HCT116 (cell line): ENCODE results near the gene NGRN. TPM values are rescaled to one million over a fixed set of nuclear protein-coding genes. Genes with fewer than 3 reads are reported as not detected.

Source experiments
- ATAC-seq: fragments of 200-7000 bp; cut with Tn5 transposase; 2 replicates; pipeline ENCODE4 v1.9.1; 2020; ENCODE audit warnings: mild to moderate bottlenecking, moderate library complexity
- BruUV-seq: library from RNA; stranded (reverse); fragments of 400-500 nt; replicated peaks from 2 replicates; lab custom pipeline; 2021; lab: Mats Ljungman, UMichigan
- CTCF ChIA-PET: fragments of 300-600 bp; sonication (Branson Sonifier 250); formaldehyde crosslinking; loops from one replicate; lab custom pipeline; 2021; ENCODE audit warnings: antibody characterized with exemption; lab: Charles Lee
- POLR2A ChIA-PET: fragments of 300-600, 350-600 bp; sonication (Branson Sonifier 250); formaldehyde crosslinking; loops from one replicate; lab custom pipeline; 2021; ENCODE audit warnings: antibody characterized with exemption; lab: Charles Lee
- RAD21 ChIA-PET, 2 experiments: fragments of 300-600 bp; sonication (Branson Sonifier 250); formaldehyde crosslinking; loops; one replicate each; lab custom pipeline; 2023; ENCODE audit warnings: low total read pairs in 2 of 2; ENCODE audit not compliant: uncharacterized antibody in 2 of 2, unreplicated experiment in 2 of 2, low non-redundant PET in 1 of 2; lab: Charles Lee
- DNase-seq: peaks from one replicate; pipeline ENCODE4 v3.0.0-alpha.2; 2010; ENCODE audit warnings: low read depth, low spot score
- H2AFZ ChIP-seq: fragments of 200-600 bp; shearing (Covaris generic), sonication (generic); 2 replicates; pipeline ENCODE4 v1.6.1; 2017; ENCODE audit warnings: low read depth, mixed run types, mixed read lengths, antibody characterized with exemption, low read length; ENCODE audit not compliant: poor library complexity, severe bottlenecking
- H3K27ac ChIP-seq: 2 replicates; pipeline ENCODE4 v1.5.1; 2012; ENCODE audit warnings: low read depth, low read length
- H3K27me3 ChIP-seq: fragments of 200-600 bp; sonication (generic); 2 replicates; pipeline ENCODE4 v1.6.1; 2016; ENCODE audit warnings: mixed run types, low read length, mixed read lengths; ENCODE audit not compliant: insufficient read depth
- H3K36me3 ChIP-seq, 2 experiments: fragments of 200-500 bp in 1 of 2; fragments of 200-600 bp in 1 of 2; sonication (Bioruptor generic) in 1 of 2; sonication (generic) in 1 of 2; 2 replicates each; pipeline versions ENCODE4 v1.5.1 to v1.6.1; 2014 to 2016; ENCODE audit warnings: low read length in 2 of 2, inconsistent platforms in 1 of 2, mixed read lengths in 1 of 2, mixed run types in 1 of 2; ENCODE audit not compliant: insufficient read depth in 2 of 2, control insufficient read depth in 1 of 2
- H3K4me1 ChIP-seq, 2 experiments: fragments of 200-600 bp in 1 of 2; sonication (generic) in 1 of 2; 2 replicates each; pipeline versions ENCODE4 v1.5.1 to v1.6.1; 2012 to 2017; ENCODE audit warnings: low read length in 2 of 2, inconsistent platforms in 1 of 2, mild to moderate bottlenecking in 1 of 2, mixed read lengths in 1 of 2, mixed run types in 1 of 2, moderate library complexity in 1 of 2; ENCODE audit not compliant: insufficient read depth in 2 of 2, control insufficient read depth in 1 of 2
- H3K4me2 ChIP-seq: fragments of 200-600 bp; sonication (generic); 2 replicates; pipeline ENCODE4 v1.6.1; 2017; ENCODE audit warnings: mixed run types, low read length, mixed read lengths
- H3K4me3 ChIP-seq, 2 experiments: fragments of 200-600 bp in 1 of 2; sonication (generic) in 1 of 2; replicated peaks in 1 of 2; 2 replicates each; pipeline ENCODE4 v1.5.1; 2011 to 2016; ENCODE audit warnings: low read length in 2 of 2, control low read depth in 1 of 2, low read depth in 1 of 2, mild to moderate bottlenecking in 1 of 2, mixed read lengths in 1 of 2, mixed run types in 1 of 2
- H3K79me2 ChIP-seq: fragments of 200-600 bp; sonication (generic); 2 replicates; pipeline ENCODE4 v1.6.1; 2017; ENCODE audit warnings: mild to moderate bottlenecking, mixed run types, low read length, moderate library complexity, mixed read lengths; ENCODE audit not compliant: insufficient read depth
- H3K9ac ChIP-seq: fragments of 200-600 bp; sonication (generic); 2 replicates; pipeline ENCODE4 v1.6.1; 2016; ENCODE audit warnings: low read length, mixed read lengths
- H3K9me2 ChIP-seq: fragments of 200-600 bp; sonication (generic), shearing (Covaris generic); 2 replicates; pipeline ENCODE4 v1.6.1; 2017; ENCODE audit warnings: mixed run types, mild to moderate bottlenecking, moderate library complexity; ENCODE audit not compliant: insufficient read depth
- H3K9me3 ChIP-seq, 2 experiments: fragments of 200-500 bp in 1 of 2; fragments of 200-600 bp in 1 of 2; sonication (Bioruptor generic) in 1 of 2; sonication (generic) in 1 of 2; 2 replicates each; pipeline ENCODE4 v1.6.1; 2014 to 2017; ENCODE audit warnings: low read length in 2 of 2, mixed read lengths in 2 of 2, inconsistent platforms in 1 of 2, low read depth in 1 of 2, mild to moderate bottlenecking in 1 of 2, mixed run types in 1 of 2, moderate library complexity in 1 of 2; ENCODE audit not compliant: control insufficient read depth in 1 of 2, insufficient read depth in 1 of 2
- H4K20me1 ChIP-seq: fragments of 200-600 bp; sonication (generic), shearing (Covaris generic); 2 replicates; pipeline ENCODE4 v1.6.1; 2017; ENCODE audit warnings: mixed run types, mild to moderate bottlenecking, moderate library complexity; ENCODE audit not compliant: insufficient read depth
- CBX3 ChIP-seq: IDR thresholded peaks from 2 replicates; pipeline ENCODE4 v1.6.1; 2012; ENCODE audit warnings: low read depth
- CEBPB ChIP-seq: IDR thresholded peaks from 2 replicates; pipeline ENCODE4 v1.6.1; 2012; ENCODE audit warnings: low read depth
- EGR1 ChIP-seq: IDR thresholded peaks from 2 replicates; pipeline ENCODE4 v1.6.1; 2012; ENCODE audit warnings: low read depth
- ELF1 ChIP-seq: IDR thresholded peaks from 2 replicates; pipeline ENCODE4 v1.6.1; 2012; ENCODE audit warnings: low read depth, borderline replicate concordance
- EZH2 ChIP-seq: fragments of 200-600 bp; sonication (generic); IDR thresholded peaks from 2 replicates; pipeline ENCODE4 v1.6.1; 2017; ENCODE audit warnings: antibody characterized with exemption, mixed run types
- EZH2phosphoT487 ChIP-seq: fragments of 200-600 bp; IDR thresholded peaks from 2 replicates; pipeline ENCODE4 v1.6.1; 2018; ENCODE audit warnings: antibody characterized with exemption, borderline replicate concordance
- FOSL1 ChIP-seq: IDR thresholded peaks from 2 replicates; pipeline ENCODE4 v1.6.1; 2012; ENCODE audit warnings: low read depth
- JUND ChIP-seq: IDR thresholded peaks from 2 replicates; pipeline ENCODE4 v1.6.1; 2012
- MAX ChIP-seq: IDR thresholded peaks from 2 replicates; pipeline ENCODE4 v1.6.1; 2012
- POLR2A ChIP-seq: IDR thresholded peaks from 2 replicates; pipeline ENCODE4 v1.7.0; 2011; ENCODE audit warnings: borderline replicate concordance; ENCODE audit not compliant: insufficient read depth, insufficient read length; ENCODE audit errors: extremely low read depth
- POLR2AphosphoS5 ChIP-seq: IDR thresholded peaks from 2 replicates; pipeline ENCODE4 v1.6.1; 2011; ENCODE audit warnings: mild to moderate bottlenecking, low read depth, low read length, moderate library complexity
- RAD21 ChIP-seq: IDR thresholded peaks from 2 replicates; pipeline ENCODE4 v1.6.1; 2012; ENCODE audit warnings: low read depth, mild to moderate bottlenecking
- SIN3A ChIP-seq: IDR thresholded peaks from 2 replicates; pipeline ENCODE4 v1.6.1; 2012; ENCODE audit warnings: low read depth
- SP1 ChIP-seq: IDR thresholded peaks from 2 replicates; pipeline ENCODE4 v1.6.1; 2012; ENCODE audit warnings: low read depth
- SRF ChIP-seq: IDR thresholded peaks from 2 replicates; pipeline ENCODE4 v1.6.1; 2012; ENCODE audit warnings: low read depth
- TCF7L2 ChIP-seq: IDR thresholded peaks from 2 replicates; pipeline ENCODE4 v1.7.0; 2011; ENCODE audit warnings: borderline replicate concordance, inconsistent platforms; ENCODE audit not compliant: insufficient read depth, insufficient read length; ENCODE audit errors: extremely low read depth
- YY1 ChIP-seq: IDR thresholded peaks from 2 replicates; pipeline ENCODE4 v1.6.1; 2011; ENCODE audit warnings: low read length, low read depth, moderate library complexity, mild to moderate bottlenecking; ENCODE audit not compliant: insufficient replicate concordance; ENCODE audit errors: extremely low read depth
- ZBTB33 ChIP-seq: IDR thresholded peaks from 2 replicates; pipeline ENCODE4 v1.6.1; 2011; ENCODE audit warnings: mild to moderate bottlenecking, low read length, moderate library complexity; ENCODE audit not compliant: insufficient replicate concordance; ENCODE audit errors: extremely low read depth
- ZFX ChIP-seq: fragments of 450-650 bp; IDR thresholded peaks from 2 replicates; pipeline ENCODE4 v1.6.1; 2017
- ZNF274 ChIP-seq: fragments of 200-500 bp; sonication (Bioruptor generic); IDR thresholded peaks from 2 replicates; pipeline ENCODE4 v1.6.1; 2014; ENCODE audit warnings: mild to moderate bottlenecking, low read depth, low read length, inconsistent platforms
- intact Hi-C: fragments of 100-400 bp; cut with micrococcal nuclease; formaldehyde crosslinking; loops from 2 replicates; pipeline ENCODE4 v1.10.0; 2022
- total RNA-seq: library from RNA; stranded (reverse); gene quantifications from one replicate; pipeline ENCODE4 v1.2.1, GENCODE V29; 2021; ENCODE audit not compliant: unreplicated experiment

Gene NGRN
- total RNA-seq, 1 experiment from 2014 or later, result 72.7 TPM

GRCh38 chr15:90223441-90224165, 41.9 kb upstream of the NGRN start:
- TF ChIP-seq CBX3 (no peak), EGR1 (no peak), SRF (no peak), SIN3A (no peak), MAX (no peak), JUND (no peak), ZNF274 (no peak), YY1 (no peak), CEBPB (no peak), EZH2 (no peak), ZFX (no peak), ZBTB33 (no peak), POLR2A (no peak), ELF1 (no peak), RAD21 (no peak), FOSL1 (no peak), EZH2phosphoT487 (no peak), POLR2AphosphoS5 (no peak), TCF7L2 (no peak), SP1 (no peak)
- no peaks in the 10 kb centered on the region for H3K9me2 ChIP-seq
- DNase-seq (no peak), ATAC-seq (no peak)
- BruUV-seq, result no TSS peak
- ChIA-PET POLR2A (interaction anchor here (2.4 kb wide), 1 partner anchor 10 kb away, joined by 8 read pairs; the partner anchor contains the start of genes CIB1 and GDPGP1), CTCF (no interaction called here), RAD21 (no interaction called here)
- peaks cover 0 to 16% of the 10 kb centered on the region in 2 experiments; a peak in 3 of 4 replicates for H3K4me1 ChIP-seq
- no peak overlapping the region for H2AFZ ChIP-seq
- no peak overlapping the region for H3K4me2 ChIP-seq
- no peak overlapping the region for H3K27ac ChIP-seq
- no peaks in the 10 kb centered on the region for H3K27me3 ChIP-seq
- no peaks in the 10 kb centered on the region for H4K20me1 ChIP-seq
- H3K9me3 ChIP-seq, result no peaks in the 10 kb centered on the region
- no peak overlapping the region for H3K9ac ChIP-seq
- H3K79me2 ChIP-seq, result peaks cover 9% of the 10 kb centered on the region; the same call in 1 of the 2 replicates
- no peak overlapping the region for H3K4me3 ChIP-seq
- H3K36me3 ChIP-seq, result peaks cover 42 to 44% of the 10 kb centered on the region in 2 experiments
- intact Hi-C loops, result no loop called here
